Natural killer cell (primary cell): Measurements from ENCODE around the gene WIPF3. TPM values are rescaled to one million over a fixed set of nuclear protein-coding genes. Genes with fewer than 3 reads are reported as not detected.

Source experiments
- ATAC-seq, 3 donors: fragments of 150-1000 bp in 2 of 3; fragments of 200-7000 bp in 1 of 3; cut with Tn5 transposase; 1 replicate in 1 of 3; 2 replicates in 2 of 3; pipeline ENCODE4 v1.10.0; 2021; ENCODE audit warnings: mild to moderate bottlenecking in 2 of 3, moderate library complexity in 2 of 3
- DNase-seq, 2 donors: peaks; one replicate each; pipeline versions ENCODE4 v3.0.0 to v3.0.0-alpha.2; 2013 to 2021; ENCODE audit warnings: mixed read lengths in 1 of 2
- H3K27ac ChIP-seq: one replicate; pipeline ENCODE4 v1.5.1; 2013; ENCODE audit warnings: mild to moderate bottlenecking, low read length
- H3K27me3 ChIP-seq: one replicate; pipeline ENCODE4 v1.6.1; 2013; ENCODE audit warnings: low read length; ENCODE audit not compliant: control insufficient read depth, insufficient read depth
- H3K36me3 ChIP-seq: one replicate; pipeline ENCODE4 v1.6.1; 2013; ENCODE audit warnings: low read length; ENCODE audit not compliant: control insufficient read depth, insufficient read depth
- H3K4me1 ChIP-seq: one replicate; pipeline ENCODE4 v1.6.1; 2013; ENCODE audit warnings: low read length; ENCODE audit not compliant: control insufficient read depth, insufficient read depth
- H3K4me3 ChIP-seq: one replicate; pipeline ENCODE4 v1.5.1; 2013; ENCODE audit warnings: low read length
- H3K9me3 ChIP-seq: one replicate; pipeline ENCODE4 v1.6.1; 2013; ENCODE audit warnings: low read length; ENCODE audit not compliant: control insufficient read depth, insufficient read depth
- H3K27ac Mint-ChIP-seq, 2 donors: one replicate each; pipeline ENCODE4 v1.8.0; 2022; ENCODE audit warnings: mild to moderate bottlenecking in 2 of 2, mixed read lengths in 2 of 2, moderate library complexity in 1 of 2
- H3K27me3 Mint-ChIP-seq, 2 donors: one replicate each; pipeline ENCODE4 v1.8.0; 2022; ENCODE audit warnings: low read depth in 2 of 2, mixed read lengths in 2 of 2
- H3K36me3 Mint-ChIP-seq: one replicate; pipeline ENCODE4 v1.8.0; 2022; ENCODE audit warnings: mixed read lengths
- H3K4me1 Mint-ChIP-seq, 2 donors: one replicate each; pipeline ENCODE4 v1.8.0; 2022; ENCODE audit warnings: mixed read lengths in 2 of 2
- H3K4me3 Mint-ChIP-seq: one replicate; pipeline ENCODE4 v1.8.0; 2022; ENCODE audit warnings: mild to moderate bottlenecking, moderate library complexity, mixed read lengths
- H3K9me3 Mint-ChIP-seq, 2 donors: one replicate each; pipeline ENCODE4 v1.8.0; 2022; ENCODE audit warnings: mixed read lengths in 2 of 2
- CTCF ChIP-seq: fragments of 200-600 bp; IDR thresholded peaks from one replicate; pipeline ENCODE4 v1.8.0; 2022; ENCODE audit warnings: antibody characterized with exemption
- WGBS: methylation state at CpG from one replicate; pipeline ENCODE4 v1.1.7; 2013; ENCODE audit warnings: missing lambda C conversion rate; ENCODE audit not compliant: insufficient coverage; 5-methylcytosine and 5-hydroxymethylcytosine counted together
- intact Hi-C: fragments of 100-400 bp; cut with micrococcal nuclease; formaldehyde crosslinking; loops from one replicate; pipeline ENCODE4 v1.14.2; 2022
- total RNA-seq, 4 donors: library from RNA; stranded (reverse); fragments of 120-200 nt in 1 of 4; gene quantifications; one replicate each; pipeline versions ENCODE4 v1.2.3 to v1.2.4, GENCODE V29; 2013 to 2022

The WIPF3 gene
- total RNA-seq, 3 donors from 2014 or later (not counting 1 experiment from before 2014, with no cell fraction given): not detected

GRCh38 chr7:29851487-29851886, 45.2 kb downstream of the WIPF3 start:
- Mint-ChIP-seq H3K4me1 (no peaks in the 10 kb centered on the region), H3K4me3 (no peak overlapping the region), H3K27ac (no peak overlapping the region), H3K9me3 (no peaks in the 10 kb centered on the region), H3K36me3 (no peaks in the 10 kb centered on the region), H3K27me3 (peaks cover 16 to 44% of the 10 kb centered on the region in 2 donors)
- Histone ChIP-seq H3K27ac (no peak overlapping the region), H3K27me3 (no peaks in the 10 kb centered on the region), H3K4me1 (no peaks in the 10 kb centered on the region), H3K4me3 (no peak overlapping the region), H3K36me3 (no peaks in the 10 kb centered on the region), H3K9me3 (no peaks in the 10 kb centered on the region)
- intact Hi-C loops: no loop called here
- DNase-seq: no peak
- no peak for TF ChIP-seq CTCF
- WGBS: 88% methylated on average over 6 of the region's 7 CpGs
- ATAC-seq: no peak

- Histone ChIP-seq H3K27me3 (no peaks in the 10 kb centered on the region), H3K27ac (no peak overlapping the region), H3K9me3 (no peaks in the 10 kb centered on the region), H3K4me3 (no peak overlapping the region), H3K4me1 (no peaks in the 10 kb centered on the region), H3K36me3 (no peaks in the 10 kb centered on the region)
- intact Hi-C loops: no loop called here
- no peaks in the 10 kb centered on the region for H3K4me1 Mint-ChIP-seq
- H3K9me3 Mint-ChIP-seq: no peaks in the 10 kb centered on the region
- H3K36me3 Mint-ChIP-seq: no peaks in the 10 kb centered on the region
- ATAC-seq (no peak), DNase-seq (no peak)
- H3K4me3 Mint-ChIP-seq: no peak overlapping the region
- no peak overlapping the region for H3K27ac Mint-ChIP-seq
- peaks cover 16 to 36% of the 10 kb centered on the region in 2 donors for H3K27me3 Mint-ChIP-seq
- 88% methylated on average over 1 of the region's 1 CpG for WGBS
- TF ChIP-seq CTCF: no peak
These were observed 46.1 kb downstream of the WIPF3 start for GRCh38 chr7:29852457-29852856.

- Histone ChIP-seq H3K27me3 (no peaks in the 10 kb centered on the region), H3K36me3 (no peaks in the 10 kb centered on the region), H3K4me3 (no peak overlapping the region), H3K9me3 (no peaks in the 10 kb centered on the region), H3K27ac (no peak overlapping the region), H3K4me1 (no peaks in the 10 kb centered on the region)
- 56% methylated on average over 2 of the region's 2 CpGs for WGBS
- H3K4me1 Mint-ChIP-seq: no peaks in the 10 kb centered on the region
- ATAC-seq (no peak), DNase-seq (no peak)
- no peaks in the 10 kb centered on the region for H3K9me3 Mint-ChIP-seq
- no peak overlapping the region for H3K4me3 Mint-ChIP-seq
- no peak for TF ChIP-seq CTCF
- intact Hi-C loops: no loop called here
- no peak overlapping the region for H3K27ac Mint-ChIP-seq
- peaks cover 16 to 30% of the 10 kb centered on the region in 2 donors for H3K27me3 Mint-ChIP-seq
- no peaks in the 10 kb centered on the region for H3K36me3 Mint-ChIP-seq
These were observed 46.8 kb downstream of the WIPF3 start for GRCh38 chr7:29853072-29853471.

GRCh38 chr7:29853789-29854188, 47.5 kb downstream of the WIPF3 start:
- Mint-ChIP-seq H3K4me3 (no peak overlapping the region), H3K9me3 (no peaks in the 10 kb centered on the region), H3K36me3 (no peaks in the 10 kb centered on the region), H3K27me3 (peaks cover 14 to 26% of the 10 kb centered on the region in 2 donors), H3K27ac (no peak overlapping the region), H3K4me1 (no peaks in the 10 kb centered on the region)
- H3K9me3 ChIP-seq: no peaks in the 10 kb centered on the region
- H3K36me3 ChIP-seq: no peaks in the 10 kb centered on the region
- DNase-seq: no peak
- no peak for ATAC-seq
- H3K4me3 ChIP-seq: no peak overlapping the region
- no peak for TF ChIP-seq CTCF
- intact Hi-C loops: no loop called here
- no peaks in the 10 kb centered on the region for H3K27me3 ChIP-seq
- no peak overlapping the region for H3K27ac ChIP-seq
- H3K4me1 ChIP-seq: no peaks in the 10 kb centered on the region
- WGBS: 91% methylated on average over 9 of the region's 9 CpGs
